Smooth muscle cell (in vitro differentiated cells): ENCODE results near the gene ZSWIM3. TPM values are rescaled to one million over a fixed set of nuclear protein-coding genes. Genes with fewer than 3 reads are reported as not detected.

ENCODE experiments used
- DNase-seq: peaks from one replicate; lab custom pipeline; 2025; ENCODE audit not compliant: unreplicated experiment; lab: John Stamatoyannopoulos, UW
- H2AFZ ChIP-seq: fragments of 200-600 bp; sonication (generic); 2 replicates; pipeline ENCODE4 v1.6.0; 2016; ENCODE audit warnings: antibody characterized with exemption, low read depth, mild to moderate bottlenecking
- H3F3A ChIP-seq: fragments of 200-600 bp; sonication (generic); 2 replicates; pipeline ENCODE4 v1.6.0; 2017; ENCODE audit warnings: antibody characterized with exemption, low read depth
- H3K27ac ChIP-seq: fragments of 200-600 bp; sonication (generic); 2 replicates; pipeline ENCODE4 v1.5.1; 2016; ENCODE audit warnings: low read depth, mild to moderate bottlenecking
- H3K27me3 ChIP-seq: fragments of 200-600 bp; sonication (generic); 2 replicates; pipeline ENCODE4 v1.6.1; 2016; ENCODE audit warnings: low read depth, mild to moderate bottlenecking
- H3K36me3 ChIP-seq: fragments of 200-600 bp; sonication (generic); 2 replicates; pipeline ENCODE4 v1.5.1; 2016; ENCODE audit warnings: low read depth
- H3K4me1 ChIP-seq: fragments of 200-600 bp; sonication (generic); 2 replicates; pipeline ENCODE4 v1.5.1; 2016; ENCODE audit warnings: low read depth
- H3K4me2 ChIP-seq: fragments of 200-600 bp; sonication (generic); 2 replicates; pipeline ENCODE4 v1.6.0; 2016; ENCODE audit warnings: mild to moderate bottlenecking
- H3K4me3 ChIP-seq: fragments of 200-600 bp; sonication (generic); 2 replicates; pipeline ENCODE4 v1.5.1; 2016; ENCODE audit warnings: mild to moderate bottlenecking
- H3K79me2 ChIP-seq: fragments of 200-600 bp; sonication (generic); 2 replicates; pipeline ENCODE4 v1.6.0; 2016; ENCODE audit warnings: low read depth, mild to moderate bottlenecking
- H3K9ac ChIP-seq: fragments of 200-600 bp; sonication (generic); 2 replicates; pipeline ENCODE4 v1.6.0; 2016; ENCODE audit warnings: low read depth
- H3K9me3 ChIP-seq: fragments of 200-600 bp; sonication (generic); replicated peaks from 2 replicates; pipeline ENCODE4 v1.5.1; 2016; ENCODE audit warnings: low read depth
- H4K20me1 ChIP-seq: fragments of 200-600 bp; sonication (generic); 2 replicates; pipeline ENCODE4 v1.6.0; 2016; ENCODE audit warnings: low read depth
- WGBS: methylation state at CpG from one replicate; pipeline ENCODE4 v1.1.7; 2016; ENCODE audit warnings: low lambda C conversion rate; 5-methylcytosine and 5-hydroxymethylcytosine counted together
- polyA plus RNA-seq: library from polyadenylated mRNA; unstranded; fragments of >200 nt; fragmentation: Nextera tagmentation; extraction: Ambion mirVana; gene quantifications from 2 replicates; pipeline ENCODE4 v1.2.1, GENCODE V29; 2016
- total RNA-seq: library from RNA; depleted of rRNA; stranded (reverse); fragments of >200 nt; gene quantifications from 2 replicates; pipeline ENCODE4 v1.2.3, GENCODE V29; 2014
- TF ChIP-seq, protein P1 (sequence below): fragments of 200-600 bp; sonication (generic); IDR thresholded peaks from 2 replicates; pipeline ENCODE4 v1.5.1; 2017; ENCODE audit warnings: borderline replicate concordance, mild to moderate bottlenecking, antibody characterized with exemption; ENCODE audit not compliant: insufficient read depth, poor library complexity, severe bottlenecking

The ZSWIM3 gene
- total and polyA plus RNA-seq, 2 experiments from 2014 or later: 1.4 to 4.9 TPM

DNA sequence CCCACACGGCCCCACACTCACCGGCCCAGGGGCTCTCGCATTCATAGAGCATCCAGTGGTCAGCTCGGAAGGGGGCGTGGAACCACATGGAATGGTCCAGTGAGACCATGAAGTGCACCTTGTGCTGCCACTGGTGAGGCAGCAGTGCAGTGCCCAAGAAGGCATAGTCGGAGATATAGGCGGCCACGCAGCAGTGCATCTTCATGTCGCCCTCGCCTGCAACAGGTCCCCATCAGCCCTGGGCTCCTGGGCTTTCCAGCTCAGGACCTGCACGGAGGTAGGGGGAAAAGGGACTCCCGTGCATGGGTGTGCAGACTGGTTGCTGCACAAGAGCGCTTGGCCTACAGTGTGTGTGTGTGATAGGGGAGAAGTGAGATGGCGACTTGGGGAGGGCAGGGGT lies 13.9 kb upstream of the ZSWIM3 start:
- TF ChIP-seq, protein P1, sequence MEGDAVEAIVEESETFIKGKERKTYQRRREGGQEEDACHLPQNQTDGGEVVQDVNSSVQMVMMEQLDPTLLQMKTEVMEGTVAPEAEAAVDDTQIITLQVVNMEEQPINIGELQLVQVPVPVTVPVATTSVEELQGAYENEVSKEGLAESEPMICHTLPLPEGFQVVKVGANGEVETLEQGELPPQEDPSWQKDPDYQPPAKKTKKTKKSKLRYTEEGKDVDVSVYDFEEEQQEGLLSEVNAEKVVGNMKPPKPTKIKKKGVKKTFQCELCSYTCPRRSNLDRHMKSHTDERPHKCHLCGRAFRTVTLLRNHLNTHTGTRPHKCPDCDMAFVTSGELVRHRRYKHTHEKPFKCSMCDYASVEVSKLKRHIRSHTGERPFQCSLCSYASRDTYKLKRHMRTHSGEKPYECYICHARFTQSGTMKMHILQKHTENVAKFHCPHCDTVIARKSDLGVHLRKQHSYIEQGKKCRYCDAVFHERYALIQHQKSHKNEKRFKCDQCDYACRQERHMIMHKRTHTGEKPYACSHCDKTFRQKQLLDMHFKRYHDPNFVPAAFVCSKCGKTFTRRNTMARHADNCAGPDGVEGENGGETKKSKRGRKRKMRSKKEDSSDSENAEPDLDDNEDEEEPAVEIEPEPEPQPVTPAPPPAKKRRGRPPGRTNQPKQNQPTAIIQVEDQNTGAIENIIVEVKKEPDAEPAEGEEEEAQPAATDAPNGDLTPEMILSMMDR: no peak
- Histone ChIP-seq H4K20me1 (peaks cover 18% of the 10 kb centered on the region), H3F3A (peaks cover 6% of the 10 kb centered on the region), H3K79me2 (no peaks in the 10 kb centered on the region), H3K9me3 (no peaks in the 10 kb centered on the region), H3K9ac (no peak overlapping the region), H3K4me1 (no peaks in the 10 kb centered on the region), H3K36me3 (no peaks in the 10 kb centered on the region), H3K27me3 (no peaks in the 10 kb centered on the region), H2AFZ (no peak overlapping the region), H3K4me3 (no peak overlapping the region), H3K4me2 (no peak overlapping the region), H3K27ac (no peak overlapping the region)
- DNase-seq: no peak
- 93% methylated on average over 14 of the region's 14 CpGs for WGBS

GRCh38 chr20:45845452-45845851 lies 12.0 kb upstream of the ZSWIM3 start:
- no peaks in the 10 kb centered on the region for H3K36me3 ChIP-seq
- no peaks in the 10 kb centered on the region for H3K9me3 ChIP-seq
- no peaks in the 10 kb centered on the region for H3K27me3 ChIP-seq
- no peak overlapping the region for H2AFZ ChIP-seq
- no peaks in the 10 kb centered on the region for H3K4me1 ChIP-seq
- TF ChIP-seq, protein P1: no peak
- H3K79me2 ChIP-seq: no peaks in the 10 kb centered on the region
- no peak overlapping the region for H3K9ac ChIP-seq
- H3K27ac ChIP-seq: no peak overlapping the region
- H3F3A ChIP-seq: peaks cover 6% of the 10 kb centered on the region
- H3K4me2 ChIP-seq: no peak overlapping the region
- no peak overlapping the region for H3K4me3 ChIP-seq
- H4K20me1 ChIP-seq: peaks cover 15% of the 10 kb centered on the region
- DNase-seq: no peak

DNA sequence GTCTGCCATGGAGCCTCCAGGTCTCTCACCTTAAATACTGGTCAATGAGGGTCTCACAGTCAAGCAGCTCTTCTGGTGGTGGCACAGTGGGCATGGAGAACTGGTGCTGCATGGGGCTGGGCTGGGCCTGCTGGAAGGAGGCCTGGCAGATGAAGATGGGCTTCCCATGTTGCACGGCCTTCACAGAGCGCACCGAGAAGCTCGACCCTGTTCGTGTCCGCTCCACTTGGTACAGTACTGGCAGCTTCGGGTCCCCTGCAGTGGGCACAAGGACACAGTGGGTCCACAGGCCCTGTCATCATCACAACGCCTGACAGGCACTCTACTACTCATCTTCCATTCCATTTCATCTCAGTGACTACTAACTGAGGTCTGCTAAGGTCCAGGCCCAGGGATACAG lies 9.0 kb upstream of the ZSWIM3 start:
- Histone ChIP-seq H3K27me3 (no peaks in the 10 kb centered on the region), H4K20me1 (peaks cover 8% of the 10 kb centered on the region), H3K4me1 (no peaks in the 10 kb centered on the region), H3K9me3 (no peaks in the 10 kb centered on the region), H3K4me2 (no peak overlapping the region), H3F3A (no peaks in the 10 kb centered on the region), H2AFZ (no peak overlapping the region), H3K27ac (no peak overlapping the region), H3K9ac (no peak overlapping the region), H3K36me3 (no peaks in the 10 kb centered on the region), H3K4me3 (no peak overlapping the region), H3K79me2 (no peaks in the 10 kb centered on the region)
- 94% methylated on average over 2 of the region's 8 CpGs for WGBS
- TF ChIP-seq, protein P1: no peak
- no peak for DNase-seq

GRCh38 chr20:45848969-45849582 lies 8.3 kb upstream of the ZSWIM3 start:
- TF ChIP-seq, protein P1: no peak
- Histone ChIP-seq H2AFZ (no peak overlapping the region), H3K9ac (no peak overlapping the region), H3K4me3 (no peak overlapping the region), H3F3A (no peaks in the 10 kb centered on the region), H3K4me2 (no peak overlapping the region), H3K4me1 (no peaks in the 10 kb centered on the region), H3K36me3 (no peaks in the 10 kb centered on the region), H3K27ac (no peak overlapping the region), H4K20me1 (peaks cover 7% of the 10 kb centered on the region), H3K27me3 (no peaks in the 10 kb centered on the region), H3K9me3 (no peaks in the 10 kb centered on the region), H3K79me2 (no peaks in the 10 kb centered on the region)
- 97% methylated on average over 6 of the region's 8 CpGs for WGBS
- DNase-seq: no peak
